Measurements from ENCODE around the gene INPP4A.
A peak's percentile ranks its signal among the peaks of the same experiment; 100 is the strongest.
"Not testable (repeated sequence)": the region's sequence is repeated elsewhere in the genome, so short reads cannot be mapped to it uniquely, and the experiment has no call there.

The INPP4A gene

GRCh38 chr2:98588880-98589431, 144.3 kb downstream of the INPP4A start:
- DNase-seq (ENCODE audit: low spot score), result no peak

GRCh38 chr2:98589489-98589888, 144.8 kb downstream of the INPP4A start:
- no peak for DNase-seq (ENCODE audit: low spot score)

GRCh38 chr2:98592565-98592964, 147.9 kb downstream of the INPP4A start:
- no peak for DNase-seq (ENCODE audit: low spot score)

- not testable (repeated sequence) for DNase-seq (ENCODE audit: low spot score)
These were observed 150.0 kb downstream of the INPP4A start for GRCh38 chr2:98594665-98595064.

- DNase-seq (ENCODE audit: low spot score), result no peak
These were observed 154.2 kb downstream of the INPP4A start for GRCh38 chr2:98598781-98599428.

- DNase-seq (ENCODE audit: low spot score), result no peak
These were observed 157.0 kb downstream of the INPP4A start for GRCh38 chr2:98601532-98602132.

GRCh38 chr2:98604547-98604946, 159.9 kb downstream of the INPP4A start:
- DNase-seq (ENCODE audit: low spot score), result no peak

GRCh38 chr2:98605076-98605475, 160.4 kb downstream of the INPP4A start:
- DNase-seq (ENCODE audit: low spot score), result no peak

- DNase-seq (ENCODE audit: low spot score), result no peak
These were observed 161.8 kb downstream of the INPP4A start for GRCh38 chr2:98606431-98606830.

GRCh38 chr2:98607104-98607503, 162.4 kb downstream of the INPP4A start:
- DNase-seq (ENCODE audit: low spot score), result no peak

- DNase-seq (ENCODE audit: low spot score), result no peak
These were observed 163.1 kb downstream of the INPP4A start for GRCh38 chr2:98607741-98608115.

- peak; percentile 93 for DNase-seq (ENCODE audit: low spot score)
These were observed 163.7 kb downstream of the INPP4A start, which contains the start of the genes COA5 and UNC50 for GRCh38 chr2:98608116-98608961. Gene COA5, minus strand, starts transcription at chr2:98608512. Its CDS starts 107 bp downstream, at chr2:98608405. Gene UNC50, plus strand, starts transcription at chr2:98608589. Its CDS starts 1,171 bp downstream, at chr2:98609760.

- no peak for DNase-seq (ENCODE audit: low spot score)
These were observed 164.4 kb downstream of the INPP4A start for GRCh38 chr2:98608962-98609604.

- DNase-seq (ENCODE audit: low spot score), result no peak
These were observed 169.5 kb downstream of the INPP4A start for GRCh38 chr2:98614024-98614739.

- no peak for DNase-seq (ENCODE audit: low spot score)
These were observed 170.8 kb downstream of the INPP4A start for GRCh38 chr2:98615481-98615880.

GRCh38 chr2:98617149-98617548, 172.5 kb downstream of the INPP4A start:
- DNase-seq (ENCODE audit: low spot score), result no peak

- no peak for DNase-seq (ENCODE audit: low spot score)
These were observed 179.0 kb downstream of the INPP4A start for GRCh38 chr2:98623657-98624056.

- DNase-seq (ENCODE audit: low spot score), result no peak
These were observed 187.7 kb downstream of the INPP4A start for GRCh38 chr2:98632351-98632750.

- DNase-seq (ENCODE audit: low spot score), result peak; percentile 55
These were observed 189.9 kb downstream of the INPP4A start for GRCh38 chr2:98634406-98635092.

- no peak for DNase-seq (ENCODE audit: low spot score)
These were observed 192.9 kb downstream of the INPP4A start for GRCh38 chr2:98637401-98638147.

Measured in ecto neural progenitor cell (in vitro differentiated cells).